ENCODE data around the gene PRDM13. TPM values are rescaled to one million over a fixed set of nuclear protein-coding genes. Genes with fewer than 3 reads are reported as not detected.
A peak's percentile ranks its signal among the peaks of the same experiment; 100 is the strongest.

PRDM13 gene
- total RNA-seq, 5 donors from 2014 or later (not counting 1 experiment from before 2014, with no cell fraction given), result not detected

- H3K4me3 ChIP-seq (ENCODE audit: control insufficient read depth in 1 of 2, extremely low read depth in 1 of 2, low read length in 1 of 2), result no peak overlapping the region
Measured at GRCh38 chr6:99607416-99608036, 893 bp downstream of the PRDM13 start.

GRCh38 chr6:99608059-99608885, 1.6 kb downstream of the PRDM13 start:
- Mint-ChIP-seq H3K27ac (peak overlapping the region in 1 of 2 donors; percentile 70), H3K4me3 (no peak overlapping the region), H3K9me3 (peaks cover 0 to 10% (median 0%) of the 10 kb centered on the region in 3 donors), H3K27me3 (peaks cover 70 to 92% of the 10 kb centered on the region in 2 donors), H3K36me3 (no peaks in the 10 kb centered on the region), H3K4me1 (peaks cover 37 to 47% (median 47%) of the 10 kb centered on the region in 3 donors)
- ATAC-seq (replicated peaks in 1 of 4) (no peak), DNase-seq (no peak)
- H3K36me3 ChIP-seq (ENCODE audit: control insufficient read depth in 2 of 2, extremely low read depth in 1 of 2, insufficient read depth in 1 of 2, low read length in 1 of 2), result no peaks in the 10 kb centered on the region
- peaks cover 19 to 47% of the 10 kb centered on the region in 2 experiments for H3K4me1 ChIP-seq (ENCODE audit: control insufficient read depth in 1 of 2, extremely low read depth in 1 of 2, insufficient read depth in 2 of 2, low read length in 2 of 2)
- no peak overlapping the region for H3K27ac ChIP-seq (ENCODE audit: low read length)
- H3K27me3 ChIP-seq (replicated peaks in 1 of 2; ENCODE audit: control insufficient read depth in 2 of 2, extremely low read depth in 1 of 2, insufficient read depth in 2 of 2, low read length in 1 of 2), result peaks cover 51 to 73% of the 10 kb centered on the region in 2 experiments
- ChIA-PET CTCF (no interaction called here), POLR2A (no interaction called here)
- H3K9me3 ChIP-seq, result no peaks in the 10 kb centered on the region
- WGBS (ENCODE audit: insufficient coverage), result 14% methylated on average over 15 of the region's 29 CpGs
- no peak overlapping the region for H3K4me3 ChIP-seq (ENCODE audit: control insufficient read depth in 1 of 2, extremely low read depth in 1 of 2, low read length in 1 of 2)

More at GRCh38 chr6:99607416-99608036, 893 bp downstream of the PRDM13 start:
- Mint-ChIP-seq H3K27ac (no peak overlapping the region), H3K4me1 (peaks cover 43 to 52% (median 52%) of the 10 kb centered on the region in 3 donors), H3K36me3 (no peaks in the 10 kb centered on the region), H3K27me3 (peaks cover 69 to 91% of the 10 kb centered on the region in 2 donors), H3K9me3 (peaks cover 0 to 10% (median 0%) of the 10 kb centered on the region in 3 donors), H3K4me3 (no peak overlapping the region)
- DNase-seq (no peak), ATAC-seq (replicated peaks in 1 of 4) (no peak)
- CTCF ChIA-PET, result no interaction called here
- Histone ChIP-seq H3K27ac (ENCODE audit: low read length) (no peak overlapping the region), H3K4me1 (ENCODE audit: control insufficient read depth in 1 of 2, extremely low read depth in 1 of 2, insufficient read depth in 2 of 2, low read length in 2 of 2) (peaks cover 21 to 48% of the 10 kb centered on the region in 2 experiments), H3K9me3 (no peaks in the 10 kb centered on the region), H3K27me3 (replicated peaks in 1 of 2; ENCODE audit: control insufficient read depth in 2 of 2, extremely low read depth in 1 of 2, insufficient read depth in 2 of 2, low read length in 1 of 2) (peaks cover 52 to 73% of the 10 kb centered on the region in 2 experiments), H3K36me3 (ENCODE audit: control insufficient read depth in 2 of 2, extremely low read depth in 1 of 2, insufficient read depth in 1 of 2, low read length in 1 of 2) (no peaks in the 10 kb centered on the region)
- POLR2A ChIA-PET, result no interaction called here
- WGBS (ENCODE audit: insufficient coverage), result 19% methylated on average over 11 of the region's 34 CpGs

- H3K4me1 ChIP-seq (ENCODE audit: control insufficient read depth in 1 of 2, extremely low read depth in 1 of 2, insufficient read depth in 2 of 2, low read length in 2 of 2), result peaks cover 17 to 44% of the 10 kb centered on the region in 2 experiments
- DNase-seq, result no peak
- POLR2A ChIA-PET, result no interaction called here
- H3K27me3 ChIP-seq (replicated peaks in 1 of 2; ENCODE audit: control insufficient read depth in 2 of 2, extremely low read depth in 1 of 2, insufficient read depth in 2 of 2, low read length in 1 of 2), result peaks cover 47 to 70% of the 10 kb centered on the region in 2 experiments
- H3K9me3 ChIP-seq, result no peaks in the 10 kb centered on the region
- peaks cover 67 to 88% of the 10 kb centered on the region in 2 donors for H3K27me3 Mint-ChIP-seq
- peaks cover 32 to 41% (median 40%) of the 10 kb centered on the region in 3 donors for H3K4me1 Mint-ChIP-seq
- peak overlapping the region in 1 of 2 donors; percentile 59 for H3K27ac Mint-ChIP-seq
- H3K36me3 ChIP-seq (ENCODE audit: control insufficient read depth in 2 of 2, extremely low read depth in 1 of 2, insufficient read depth in 1 of 2, low read length in 1 of 2), result no peaks in the 10 kb centered on the region
- 22% methylated on average over 6 of the region's 24 CpGs for WGBS (ENCODE audit: insufficient coverage)
- H3K36me3 Mint-ChIP-seq, result no peaks in the 10 kb centered on the region
- peaks cover 0 to 10% (median 0%) of the 10 kb centered on the region in 3 donors for H3K9me3 Mint-ChIP-seq
- ATAC-seq (replicated peaks in 1 of 4), result no peak
- no peak overlapping the region for H3K4me3 ChIP-seq (ENCODE audit: control insufficient read depth in 1 of 2, extremely low read depth in 1 of 2, low read length in 1 of 2)
- no peak overlapping the region for H3K27ac ChIP-seq (ENCODE audit: low read length)
- CTCF ChIA-PET, result no interaction called here
- no peak overlapping the region for H3K4me3 Mint-ChIP-seq
Measured at GRCh38 chr6:99608886-99609482, 2.4 kb downstream of the PRDM13 start.

GRCh38 chr6:99609905-99610489, 3.4 kb downstream of the PRDM13 start:
- H3K27ac ChIP-seq (ENCODE audit: low read length), result no peak overlapping the region
- DNase-seq (no peak), ATAC-seq (replicated peaks in 1 of 4) (no peak)
- Mint-ChIP-seq H3K27me3 (peaks cover 68 to 86% of the 10 kb centered on the region in 2 donors), H3K27ac (peak overlapping the region in 1 of 2 donors; percentile 12), H3K4me1 (peaks cover 28 to 38% (median 38%) of the 10 kb centered on the region in 3 donors), H3K4me3 (no peak overlapping the region), H3K36me3 (no peaks in the 10 kb centered on the region), H3K9me3 (peaks cover 0 to 10% (median 0%) of the 10 kb centered on the region in 3 donors)
- ChIA-PET CTCF (interaction anchor here in 1 of 2 donors (0.6 kb wide), 1 partner anchor 61 kb away, joined by 3 read pairs; no protein-coding TSS in a partner anchor), POLR2A (no interaction called here)
- no CpG with 5 or more reads among the region's 2 CpGs for WGBS (ENCODE audit: insufficient coverage)
- no peaks in the 10 kb centered on the region for H3K36me3 ChIP-seq (ENCODE audit: control insufficient read depth in 2 of 2, extremely low read depth in 1 of 2, insufficient read depth in 1 of 2, low read length in 1 of 2)
- no peaks in the 10 kb centered on the region for H3K9me3 ChIP-seq
- H3K4me1 ChIP-seq (ENCODE audit: control insufficient read depth in 1 of 2, extremely low read depth in 1 of 2, insufficient read depth in 2 of 2, low read length in 2 of 2), result peaks cover 18 to 44% of the 10 kb centered on the region in 2 experiments
- H3K4me3 ChIP-seq (ENCODE audit: control insufficient read depth in 1 of 2, extremely low read depth in 1 of 2, low read length in 1 of 2), result no peak overlapping the region
- H3K27me3 ChIP-seq (replicated peaks in 1 of 2; ENCODE audit: control insufficient read depth in 2 of 2, extremely low read depth in 1 of 2, insufficient read depth in 2 of 2, low read length in 1 of 2), result peaks cover 45 to 70% of the 10 kb centered on the region in 2 experiments

- no peak for DNase-seq
Measured at GRCh38 chr6:99611148-99611547, 4.5 kb downstream of the PRDM13 start.

More at GRCh38 chr6:99611148-99611547, 4.5 kb downstream of the PRDM13 start:
- Histone ChIP-seq H3K9me3 (no peaks in the 10 kb centered on the region), H3K27me3 (replicated peaks in 1 of 2; ENCODE audit: control insufficient read depth in 2 of 2, extremely low read depth in 1 of 2, insufficient read depth in 2 of 2, low read length in 1 of 2) (peaks cover 41 to 61% of the 10 kb centered on the region in 2 experiments), H3K36me3 (ENCODE audit: control insufficient read depth in 2 of 2, extremely low read depth in 1 of 2, insufficient read depth in 1 of 2, low read length in 1 of 2) (no peaks in the 10 kb centered on the region), H3K27ac (ENCODE audit: low read length) (no peak overlapping the region), H3K4me1 (ENCODE audit: control insufficient read depth in 1 of 2, extremely low read depth in 1 of 2, insufficient read depth in 2 of 2, low read length in 2 of 2) (peaks cover 18 to 35% of the 10 kb centered on the region in 2 experiments), H3K4me3 (ENCODE audit: control insufficient read depth in 1 of 2, extremely low read depth in 1 of 2, low read length in 1 of 2) (no peak overlapping the region)
- H3K27me3 Mint-ChIP-seq, result peaks cover 75 to 84% of the 10 kb centered on the region in 2 donors
- ChIA-PET POLR2A (no interaction called here), CTCF (interaction anchor here in 1 of 2 donors (0.6 kb wide), 1 partner anchor 158 kb away, joined by 3 read pairs; no protein-coding TSS in a partner anchor)
- peak overlapping the region in 1 of 2 donors; percentile 44 for H3K27ac Mint-ChIP-seq
- no peak overlapping the region for H3K4me3 Mint-ChIP-seq
- peak in 1 of 4 experiments; percentile 33 for ATAC-seq (replicated peaks in 1 of 4)
- H3K4me1 Mint-ChIP-seq, result peaks cover 26 to 37% (median 30%) of the 10 kb centered on the region in 3 donors
- WGBS (ENCODE audit: insufficient coverage), result no CpG with 5 or more reads among the region's 3 CpGs
- H3K36me3 Mint-ChIP-seq, result no peaks in the 10 kb centered on the region
- peaks cover 0 to 10% (median 0%) of the 10 kb centered on the region in 3 donors for H3K9me3 Mint-ChIP-seq
